ENCODE results near the gene ZNF98. TPM values are rescaled to one million over a fixed set of nuclear protein-coding genes. Genes with fewer than 3 reads are reported as not detected.

ZNF98 gene
- polyA plus RNA-seq, 3 donors = not detected

GRCh38 chr19:22421797-22422196 is 349 bp downstream of the ZNF98 start:
- DNase-seq = no peak
- H3K4me1 ChIP-seq (ENCODE audit: control insufficient read depth in 1 of 2, insufficient read depth in 2 of 2, low read length in 2 of 2) = no peaks in the 10 kb centered on the region
- peaks cover 69 to 95% of the 10 kb centered on the region in 2 donors for H3K9me3 ChIP-seq (replicated peaks in 1 of 2; ENCODE audit: control insufficient read depth in 1 of 2, insufficient read depth in 1 of 2, low read length in 2 of 2)
- no peaks in the 10 kb centered on the region for H3K27me3 Mint-ChIP-seq (ENCODE audit: low read depth in 3 of 3)
- H3K79me2 ChIP-seq (ENCODE audit: insufficient read depth, low read length) = no peaks in the 10 kb centered on the region
- H3K4me1 Mint-ChIP-seq = peaks cover 4% of the 10 kb centered on the region
- 0% methylated on average over 17 of the region's 20 CpGs for WGBS (ENCODE audit: insufficient coverage)
- H3K27me3 ChIP-seq (ENCODE audit: control insufficient read depth in 2 of 2, insufficient read depth in 2 of 2, low read length in 2 of 2) = no peaks in the 10 kb centered on the region
- no peaks in the 10 kb centered on the region for H3K36me3 ChIP-seq (replicated peaks in 1 of 2; ENCODE audit: control insufficient read depth in 1 of 2, insufficient read depth in 2 of 2, low read length in 2 of 2)
- H3K9ac ChIP-seq (ENCODE audit: insufficient read depth, low read length, poor library complexity, severe bottlenecking) = peak overlapping the region; percentile 7
- H3K27ac ChIP-seq (ENCODE audit: low read depth in 1 of 2, low read length in 2 of 2) = no peak overlapping the region
- no peaks in the 10 kb centered on the region for H3K36me3 Mint-ChIP-seq
- H4K20me1 ChIP-seq (ENCODE audit: insufficient read depth, low read length) = no peaks in the 10 kb centered on the region
- H3K9me3 Mint-ChIP-seq = peaks cover 38 to 91% (median 67%) of the 10 kb centered on the region in 7 donors
- peak overlapping the region in 2 of 3 experiments; percentile 9 to 72 for H3K4me3 ChIP-seq (replicated peaks in 1 of 3; ENCODE audit: low read depth in 2 of 3, low read length in 3 of 3)
- H3K4me2 ChIP-seq (replicated peaks; ENCODE audit: extremely low read depth, low read length, poor library complexity, severe bottlenecking) = peak overlapping the region; percentile 64
- intact Hi-C loops (cut with micrococcal nuclease) = no loop called here
- peak overlapping the region; percentile 68 for H2AFZ ChIP-seq (ENCODE audit: insufficient read depth, low read depth, low read length, poor library complexity, severe bottlenecking)
- no peak for TF ChIP-seq CTCF (IDR thresholded peaks at IDR 0.05)
- H3K27ac Mint-ChIP-seq = peak overlapping the region in 1 of 7 donors; percentile 55
- H3K4me3 Mint-ChIP-seq = peak overlapping the region; percentile 69 to 72

- Histone ChIP-seq H3K9ac (ENCODE audit: insufficient read depth, low read length, poor library complexity, severe bottlenecking) (no peak overlapping the region), H3K27me3 (ENCODE audit: control insufficient read depth in 2 of 2, insufficient read depth in 2 of 2, low read length in 2 of 2) (no peaks in the 10 kb centered on the region), H4K20me1 (ENCODE audit: insufficient read depth, low read length) (no peaks in the 10 kb centered on the region), H3K4me2 (replicated peaks; ENCODE audit: extremely low read depth, low read length, poor library complexity, severe bottlenecking) (no peak overlapping the region), H3K9me3 (replicated peaks in 1 of 2; ENCODE audit: control insufficient read depth in 1 of 2, insufficient read depth in 1 of 2, low read length in 2 of 2) (peaks cover 66 to 71% of the 10 kb centered on the region in 2 donors), H3K4me3 (replicated peaks in 1 of 3; ENCODE audit: low read depth in 2 of 3, low read length in 3 of 3) (no peak overlapping the region), H3K27ac (ENCODE audit: low read depth in 1 of 2, low read length in 2 of 2) (no peak overlapping the region), H3K79me2 (ENCODE audit: insufficient read depth, low read length) (no peaks in the 10 kb centered on the region), H3K36me3 (replicated peaks in 1 of 2; ENCODE audit: control insufficient read depth in 1 of 2, insufficient read depth in 2 of 2, low read length in 2 of 2) (no peaks in the 10 kb centered on the region), H2AFZ (ENCODE audit: insufficient read depth, low read depth, low read length, poor library complexity, severe bottlenecking) (no peak overlapping the region), H3K4me1 (ENCODE audit: control insufficient read depth in 1 of 2, insufficient read depth in 2 of 2, low read length in 2 of 2) (no peaks in the 10 kb centered on the region)
- no peaks in the 10 kb centered on the region for H3K4me1 Mint-ChIP-seq
- no peaks in the 10 kb centered on the region for H3K36me3 Mint-ChIP-seq
- H3K9me3 Mint-ChIP-seq = peaks cover 17 to 74% (median 65%) of the 10 kb centered on the region in 7 donors
- no peaks in the 10 kb centered on the region for H3K27me3 Mint-ChIP-seq (ENCODE audit: low read depth in 3 of 3)
- TF ChIP-seq CTCF (IDR thresholded peaks at IDR 0.05) = no peak
- H3K27ac Mint-ChIP-seq = no peak overlapping the region
- 75% methylated on average over 2 of the region's 2 CpGs for WGBS (ENCODE audit: insufficient coverage)
- H3K4me3 Mint-ChIP-seq = no peak overlapping the region
- intact Hi-C loops (cut with micrococcal nuclease) = no loop called here
- no peak for DNase-seq
Observed at GRCh38 chr19:22354665-22355064, 67.5 kb downstream of the ZNF98 start.

Small RNA genes lying within 50 kb of the gene (small RNA-seq; reads per million reads assigned to genes)
- not detected for gene AC011494.1 (ENCODE audit: insufficient read length, low read depth)

Other genes with a start within 250 kb of the ZNF98 start
- not detected for gene ZNF676, start 225.4 kb downstream of the ZNF98 start, polyA plus RNA-seq
- not detected for gene ZNF729, start 135.9 kb downstream of the ZNF98 start, polyA plus RNA-seq
- under 1 TPM in 1 of 3 donors, not detected in 2; 0.01 TPM for gene ZNF492, start 212.0 kb upstream of the ZNF98 start, polyA plus RNA-seq